Kidney (tissue), 14 donors: ENCODE results near the gene BECN2. TPM values are rescaled to one million over a fixed set of nuclear protein-coding genes. Genes with fewer than 3 reads are reported as not detected.

ENCODE experiments used
- DNase-seq, 5 donors: peaks; one replicate each; pipeline ENCODE4 v3.0.0-alpha.2; 2013 to 2020
- FAIRE-seq: peaks from 2 replicates; lab custom pipeline; 2012; peaks lifted over from hg19 to GRCh38; lab: Jason Lieb, UNC
- H3K27ac ChIP-seq, 2 donors: one replicate each; pipeline ENCODE4 v1.7.0; 2013; ENCODE audit warnings: low read depth in 2 of 2, low read length in 2 of 2, inconsistent platforms in 1 of 2
- H3K27me3 ChIP-seq: one replicate; pipeline ENCODE4 v1.7.1; 2013; ENCODE audit warnings: low read length, inconsistent platforms; ENCODE audit not compliant: control insufficient read depth, insufficient read depth
- H3K36me3 ChIP-seq, 3 donors: one replicate each; pipeline versions ENCODE4 v1.7.0 to v1.7.1; 2013; ENCODE audit warnings: low read length in 3 of 3, control low read depth in 1 of 3, inconsistent platforms in 1 of 3; ENCODE audit not compliant: insufficient read depth in 3 of 3, control insufficient read depth in 2 of 3
- H3K4me1 ChIP-seq, 3 donors: one replicate each; pipeline versions ENCODE4 v1.7.0 to v1.7.1; 2013; ENCODE audit warnings: low read length in 3 of 3, inconsistent platforms in 1 of 3, low read depth in 1 of 3; ENCODE audit not compliant: control insufficient read depth in 2 of 3, insufficient read depth in 2 of 3
- H3K4me3 ChIP-seq, 3 donors: one replicate each; pipeline versions ENCODE4 v1.7.0 to v1.8.1; 2013; ENCODE audit warnings: low read length in 3 of 3, control low read depth in 1 of 3, inconsistent platforms in 1 of 3
- H3K9ac ChIP-seq, 3 donors: one replicate each; pipeline versions ENCODE4 v1.7.0 to v1.7.1; 2013; ENCODE audit warnings: low read length in 3 of 3, control low read depth in 1 of 3, inconsistent platforms in 1 of 3
- H3K9me3 ChIP-seq, 3 donors: one replicate each; pipeline versions ENCODE4 v1.7.0 to v1.7.1; 2013; ENCODE audit warnings: low read length in 3 of 3, control low read depth in 1 of 3, inconsistent platforms in 1 of 3; ENCODE audit not compliant: control insufficient read depth in 2 of 3, insufficient read depth in 1 of 3
- intact Hi-C: fragments of 100-400 bp; cut with DNase I; formaldehyde crosslinking; loops from one replicate; pipeline ENCODE4 v1.11.1; 2022
- polyA plus RNA-seq: library from polyadenylated mRNA; stranded (reverse); fragments of 350-450 nt; fragmentation: Illumina TruSeq; extraction: RNeasy Lipid Tissue Mini Kit (QIAGEN cat#74804); gene quantifications from one replicate; pipeline ENCODE4 v1.2.3, GENCODE V29; 2014; ENCODE audit warnings: low read depth, low replicate concordance; ENCODE audit not compliant: insufficient read depth
- total RNA-seq: library from RNA; stranded (reverse); fragmentation: NEBNext Ultra II Directional; extraction: Animal tissue kit (Norgen Biotek cat#: 25700); gene quantifications from one replicate; pipeline ENCODE4 v1.2.1, GENCODE V29; 2021
- TF ChIP-seq, protein P1 (sequence below): IDR thresholded peaks from 3 replicates; pipeline ENCODE4 v1.5.1; 2012; ENCODE audit warnings: mild to moderate bottlenecking, moderate library complexity, borderline replicate concordance; ENCODE audit not compliant: insufficient read depth; ENCODE audit errors: extremely low read depth
- donor health status: control.
- donor health status: control.
- donor health status: control.
- donor health status: control.
- donor health status: control.
- donor health status: DM: yes; HTN: yes; CAD: no.
- donor health status: Normal renal cell carcinoma (clear cell type).

Gene BECN2
- total and polyA plus RNA-seq, 2 donors from 2014 or later = not detected

DNA sequence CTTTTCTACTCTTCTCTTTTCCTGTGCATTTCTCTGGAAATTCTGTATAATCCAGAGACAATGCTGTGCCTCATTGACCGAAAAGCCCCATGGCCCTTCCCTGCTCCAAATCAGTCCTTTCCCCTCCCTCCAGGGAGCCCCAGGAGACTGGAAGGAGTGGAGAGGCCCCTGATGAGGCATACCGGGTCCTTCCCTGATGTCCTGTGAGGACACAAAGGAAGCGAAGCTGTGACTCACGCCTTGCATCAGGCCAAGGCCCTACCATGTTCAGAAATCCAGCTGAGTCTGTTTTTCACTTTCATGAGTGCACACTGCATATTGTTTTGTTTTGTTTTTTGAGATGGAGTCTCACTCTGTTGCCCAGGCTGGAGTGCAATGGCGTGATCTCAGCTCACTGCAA, 38.7 kb upstream of the BECN2 start:
- Histone ChIP-seq H3K27me3 (no peaks in the 10 kb centered on the region), H3K4me3 (no peak overlapping the region), H3K36me3 (no peaks in the 10 kb centered on the region), H3K9me3 (no peaks in the 10 kb centered on the region), H3K9ac (no peak overlapping the region), H3K27ac (no peak overlapping the region), H3K4me1 (no peaks in the 10 kb centered on the region)
- no peak for FAIRE-seq
- TF ChIP-seq, protein P1, sequence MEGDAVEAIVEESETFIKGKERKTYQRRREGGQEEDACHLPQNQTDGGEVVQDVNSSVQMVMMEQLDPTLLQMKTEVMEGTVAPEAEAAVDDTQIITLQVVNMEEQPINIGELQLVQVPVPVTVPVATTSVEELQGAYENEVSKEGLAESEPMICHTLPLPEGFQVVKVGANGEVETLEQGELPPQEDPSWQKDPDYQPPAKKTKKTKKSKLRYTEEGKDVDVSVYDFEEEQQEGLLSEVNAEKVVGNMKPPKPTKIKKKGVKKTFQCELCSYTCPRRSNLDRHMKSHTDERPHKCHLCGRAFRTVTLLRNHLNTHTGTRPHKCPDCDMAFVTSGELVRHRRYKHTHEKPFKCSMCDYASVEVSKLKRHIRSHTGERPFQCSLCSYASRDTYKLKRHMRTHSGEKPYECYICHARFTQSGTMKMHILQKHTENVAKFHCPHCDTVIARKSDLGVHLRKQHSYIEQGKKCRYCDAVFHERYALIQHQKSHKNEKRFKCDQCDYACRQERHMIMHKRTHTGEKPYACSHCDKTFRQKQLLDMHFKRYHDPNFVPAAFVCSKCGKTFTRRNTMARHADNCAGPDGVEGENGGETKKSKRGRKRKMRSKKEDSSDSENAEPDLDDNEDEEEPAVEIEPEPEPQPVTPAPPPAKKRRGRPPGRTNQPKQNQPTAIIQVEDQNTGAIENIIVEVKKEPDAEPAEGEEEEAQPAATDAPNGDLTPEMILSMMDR = no peak
- intact Hi-C loops = no loop called here
- DNase-seq = no peak

- Histone ChIP-seq H3K9ac (no peak overlapping the region), H3K9me3 (no peaks in the 10 kb centered on the region), H3K36me3 (no peaks in the 10 kb centered on the region), H3K4me1 (no peaks in the 10 kb centered on the region), H3K27ac (no peak overlapping the region), H3K4me3 (no peak overlapping the region), H3K27me3 (no peaks in the 10 kb centered on the region)
- TF ChIP-seq, protein P1 = no peak
- no peak for FAIRE-seq
- no peak for DNase-seq
- intact Hi-C loops = no loop called here
Observed at GRCh38 chr1:241924080-241924808, 33.3 kb upstream of the BECN2 start.

GRCh38 chr1:241926141-241926540, 31.4 kb upstream of the BECN2 start:
- intact Hi-C loops = no loop called here
- Histone ChIP-seq H3K27ac (no peak overlapping the region), H3K9me3 (no peaks in the 10 kb centered on the region), H3K4me1 (no peaks in the 10 kb centered on the region), H3K9ac (no peak overlapping the region), H3K27me3 (no peaks in the 10 kb centered on the region), H3K36me3 (no peaks in the 10 kb centered on the region), H3K4me3 (no peak overlapping the region)
- TF ChIP-seq, protein P1 = no peak
- FAIRE-seq (no peak), DNase-seq (no peak)
